SK-N-SH (cell line): ENCODE measurements around the gene HIVEP2. TPM values are rescaled to one million over a fixed set of nuclear protein-coding genes. Genes with fewer than 3 reads are reported as not detected.

Experiments used
- CTCF ChIA-PET: fragments of 300-600, 350-600 bp; formaldehyde crosslinking; extraction: SDS; loops from one replicate; lab custom pipeline; 2021; lab: Yijun Ruan, JAX
- POLR2A ChIA-PET: fragments of 350-600 bp; sonication (Branson Sonifier 250); formaldehyde crosslinking; extraction: SDS; loops from one replicate; lab custom pipeline; 2020; ENCODE audit warnings: antibody characterized with exemption, inconsistent platforms; lab: Yijun Ruan, JAX
- DNase-seq: peaks from one replicate; pipeline ENCODE4 v3.0.0; 2012
- H2AFZ ChIP-seq: fragments of 200-600 bp; sonication (generic); 2 replicates; pipeline ENCODE4 v1.8.1; 2016; ENCODE audit warnings: antibody characterized with exemption, mild to moderate bottlenecking, low read depth
- H3F3A ChIP-seq: fragments of 200-600 bp; sonication (generic); replicated peaks from 2 replicates; pipeline ENCODE3; 2016; ENCODE audit warnings: antibody characterized with exemption, mild to moderate bottlenecking; ENCODE audit not compliant: insufficient read depth
- H3K27ac ChIP-seq, 2 experiments: fragments of 200-500 bp in 1 of 2; fragments of 200-600 bp in 1 of 2; sonication (Bioruptor generic) in 1 of 2; sonication (generic), shearing (Covaris generic) in 1 of 2; 2 replicates each; pipeline versions ENCODE4 v1.5.1 to v1.6.1; 2014 to 2016; ENCODE audit warnings: low read depth in 2 of 2, inconsistent platforms in 1 of 2, low read length in 1 of 2, mild to moderate bottlenecking in 1 of 2, mixed read lengths in 1 of 2
- H3K27me3 ChIP-seq: fragments of 200-600 bp; sonication (generic), shearing (Covaris generic); 2 replicates; pipeline ENCODE4 v1.6.1; 2016; ENCODE audit warnings: mixed run types; ENCODE audit not compliant: insufficient read depth
- H3K36me3 ChIP-seq, 2 experiments: fragments of 200-500 bp in 1 of 2; fragments of 200-600 bp in 1 of 2; sonication (Bioruptor generic) in 1 of 2; sonication (generic) in 1 of 2; replicated peaks in 1 of 2; 2 replicates each; pipeline versions ENCODE3 to v1.5.1; 2014 to 2016; ENCODE audit warnings: low read length in 1 of 2, mild to moderate bottlenecking in 1 of 2; ENCODE audit not compliant: insufficient read depth in 2 of 2, control insufficient read depth in 1 of 2
- H3K4me1 ChIP-seq, 2 experiments: fragments of 200-500 bp in 1 of 2; fragments of 200-600 bp in 1 of 2; sonication (Bioruptor generic) in 1 of 2; sonication (generic), shearing (Covaris generic) in 1 of 2; 2 replicates each; pipeline versions ENCODE4 v1.5.1 to v1.6.1; 2014 to 2016; ENCODE audit warnings: low read depth in 1 of 2, low read length in 1 of 2, mixed run types in 1 of 2; ENCODE audit not compliant: insufficient read depth in 2 of 2, control insufficient read depth in 1 of 2
- H3K4me2 ChIP-seq: fragments of 200-600 bp; sonication (generic), shearing (Covaris generic); 2 replicates; pipeline ENCODE4 v1.6.1; 2017; ENCODE audit warnings: mixed run types
- H3K4me3 ChIP-seq, 2 experiments: fragments of 200-500 bp in 1 of 2; fragments of 200-600 bp in 1 of 2; sonication (Bioruptor generic) in 1 of 2; sonication (generic), shearing (Covaris generic) in 1 of 2; 2 replicates each; pipeline versions ENCODE4 v1.5.1 to v1.8.1; 2014 to 2016; ENCODE audit warnings: low read depth in 2 of 2, inconsistent platforms in 1 of 2, low read length in 1 of 2, mild to moderate bottlenecking in 1 of 2, mixed read lengths in 1 of 2, moderate library complexity in 1 of 2
- H3K79me2 ChIP-seq: fragments of 200-600 bp; sonication (generic); 2 replicates; pipeline ENCODE4 v1.8.1; 2017; ENCODE audit warnings: mild to moderate bottlenecking; ENCODE audit not compliant: insufficient read depth
- H3K9ac ChIP-seq: fragments of 200-600 bp; sonication (generic); 2 replicates; pipeline ENCODE4 v1.6.1; 2017; ENCODE audit warnings: mixed run types
- H3K9me2 ChIP-seq: fragments of 200-600 bp; sonication (generic); 2 replicates; pipeline ENCODE4 v1.6.1; 2017; ENCODE audit warnings: mixed run types
- H3K9me3 ChIP-seq: fragments of 200-600 bp; sonication (generic); 2 replicates; pipeline ENCODE4 v1.6.1; 2017; ENCODE audit warnings: mixed run types, mild to moderate bottlenecking, moderate library complexity
- H4K20me1 ChIP-seq: fragments of 200-600 bp; sonication (generic); 2 replicates; pipeline ENCODE4 v1.6.1; 2017; ENCODE audit warnings: mild to moderate bottlenecking, mixed run types; ENCODE audit not compliant: insufficient read depth
- EP300 ChIP-seq, 2 experiments: IDR thresholded peaks; 2 replicates each; pipeline versions ENCODE4 v1.4.0 to v1.6.1; 2012; ENCODE audit warnings: borderline replicate concordance in 1 of 2, low read depth in 1 of 2, low read length in 1 of 2
- EZH2phosphoT487 ChIP-seq: fragments of 200-600 bp; sonication (generic); IDR thresholded peaks from 2 replicates; pipeline ENCODE4 v1.6.1; 2017; ENCODE audit warnings: low read depth, mixed run types, mild to moderate bottlenecking, antibody characterized with exemption, moderate library complexity, borderline replicate concordance
- FOSL2 ChIP-seq: IDR thresholded peaks from 2 replicates; pipeline ENCODE4 v1.4.0; 2012; ENCODE audit warnings: low read depth, mild to moderate bottlenecking, moderate library complexity, borderline replicate concordance
- GATA2 ChIP-seq: sonication (generic); formaldehyde crosslinking; IDR thresholded peaks from 2 replicates; pipeline ENCODE4 v1.5.0; 2020; ENCODE audit warnings: mild to moderate bottlenecking, missing genetic modification reagents
- POLR2AphosphoS5 ChIP-seq: IDR thresholded peaks from 2 replicates; pipeline ENCODE4 v1.6.1; 2012; ENCODE audit warnings: low read depth, low read length
- RFX5 ChIP-seq: IDR thresholded peaks from 2 replicates; pipeline ENCODE4 v1.6.1; 2012; ENCODE audit warnings: mild to moderate bottlenecking, improper control_type of control experiment, low read length
- SIN3A ChIP-seq: IDR thresholded peaks from 2 replicates; pipeline ENCODE4 v1.6.1; 2012; ENCODE audit warnings: low read depth, mild to moderate bottlenecking, low read length, moderate library complexity, borderline replicate concordance
- SMC3 ChIP-seq: IDR thresholded peaks from 2 replicates; pipeline ENCODE4 v1.6.1; 2012; ENCODE audit warnings: low read depth, low read length, improper control_type of control experiment
- TAF1 ChIP-seq: IDR thresholded peaks from 2 replicates; pipeline ENCODE4 v1.6.1; 2012; ENCODE audit warnings: low read depth, mild to moderate bottlenecking, low read length, moderate library complexity, borderline replicate concordance
- WGBS: methylation state at CpG from one replicate; pipeline ENCODE4 v1.1.6; 2017; ENCODE audit warnings: low lambda C conversion rate; 5-methylcytosine and 5-hydroxymethylcytosine counted together
- polyA plus RNA-seq, 3 experiments: library from polyadenylated mRNA; depleted of rRNA; stranded (reverse); fragments of >200 nt; gene quantifications; 2 replicates each; pipeline ENCODE4 v1.2.3, GENCODE V29; 2012
- TF ChIP-seq, protein P1 (sequence below): IDR thresholded peaks from 2 replicates; pipeline ENCODE4; 2012
- TF ChIP-seq, protein P2 (sequence below): fragments of 200-600 bp; sonication (generic); IDR thresholded peaks from 2 replicates; pipeline ENCODE4 v1.6.1; 2017; ENCODE audit warnings: antibody characterized with exemption, mild to moderate bottlenecking, moderate library complexity
- TF ChIP-seq, protein P3 (sequence below): fragments of 150-350 bp; IDR thresholded peaks from 2 replicates; pipeline ENCODE4 v1.6.1; 2016; ENCODE audit warnings: mild to moderate bottlenecking, low read depth, low read length
- TF ChIP-seq, protein P4 (sequence below): IDR thresholded peaks from 2 replicates; pipeline ENCODE4 v1.4.0; 2012; ENCODE audit warnings: low read depth, borderline replicate concordance
- TF ChIP-seq, protein P5 (sequence below): IDR thresholded peaks from 2 replicates; pipeline ENCODE4 v1.6.1; 2012; ENCODE audit warnings: mild to moderate bottlenecking, low read depth, low read length, moderate library complexity
- TF ChIP-seq, protein P6 (sequence below): fragments of 150-350 bp; IDR thresholded peaks from 2 replicates; pipeline ENCODE4 v1.6.1; 2017; ENCODE audit warnings: antibody characterized with exemption, low read length, low read depth, borderline replicate concordance

Gene HIVEP2
- polyA plus RNA-seq, 1 of the 3 experiments (the other 2 are of a cell fraction): 2.5 TPM

DNA sequence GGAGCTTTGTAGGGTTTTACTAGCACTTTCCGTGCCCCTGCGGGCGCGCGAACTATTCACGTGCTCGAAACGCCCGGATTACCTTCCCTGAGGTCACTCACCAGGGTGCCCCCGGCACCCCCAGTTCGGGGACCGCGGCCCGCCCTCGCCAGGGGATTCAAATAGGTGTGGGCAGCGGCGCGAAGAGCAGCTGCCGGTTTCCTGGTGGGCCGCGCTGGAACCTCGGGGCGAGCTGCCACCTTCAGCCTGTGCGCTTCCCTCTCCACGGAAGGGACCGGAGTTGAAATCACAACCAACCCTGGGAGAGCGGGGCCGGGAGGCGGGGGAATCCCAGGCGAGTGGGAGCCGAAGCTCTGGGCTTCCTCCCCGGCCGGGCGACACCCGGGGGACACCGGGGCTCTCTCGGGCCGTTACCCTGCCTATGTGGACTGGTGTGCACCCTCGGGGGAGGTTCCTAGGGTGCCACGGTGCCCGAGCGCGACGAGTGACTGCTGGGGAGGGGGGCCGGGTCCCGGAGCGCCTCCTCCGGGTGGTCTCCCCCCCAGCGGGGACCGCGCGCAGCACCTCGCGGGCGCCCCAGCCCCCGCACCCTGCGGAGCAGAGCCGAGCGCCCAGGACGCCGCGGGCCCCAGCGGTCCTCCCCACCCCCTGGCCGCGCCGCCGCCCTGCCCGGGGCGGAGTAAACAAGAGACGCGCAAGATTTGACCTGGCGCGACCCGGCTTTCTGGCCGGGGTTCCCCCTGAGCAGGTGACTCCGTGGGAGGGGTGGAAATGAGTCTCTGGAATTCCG lies 2.1 kb upstream of the HIVEP2 start (continued):
- TF ChIP-seq, protein P1, sequence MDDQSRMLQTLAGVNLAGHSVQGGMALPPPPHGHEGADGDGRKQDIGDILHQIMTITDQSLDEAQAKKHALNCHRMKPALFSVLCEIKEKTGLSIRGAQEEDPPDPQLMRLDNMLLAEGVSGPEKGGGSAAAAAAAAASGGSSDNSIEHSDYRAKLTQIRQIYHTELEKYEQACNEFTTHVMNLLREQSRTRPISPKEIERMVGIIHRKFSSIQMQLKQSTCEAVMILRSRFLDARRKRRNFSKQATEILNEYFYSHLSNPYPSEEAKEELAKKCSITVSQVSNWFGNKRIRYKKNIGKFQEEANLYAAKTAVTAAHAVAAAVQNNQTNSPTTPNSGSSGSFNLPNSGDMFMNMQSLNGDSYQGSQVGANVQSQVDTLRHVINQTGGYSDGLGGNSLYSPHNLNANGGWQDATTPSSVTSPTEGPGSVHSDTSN: no peak
- TF ChIP-seq, protein P2, sequence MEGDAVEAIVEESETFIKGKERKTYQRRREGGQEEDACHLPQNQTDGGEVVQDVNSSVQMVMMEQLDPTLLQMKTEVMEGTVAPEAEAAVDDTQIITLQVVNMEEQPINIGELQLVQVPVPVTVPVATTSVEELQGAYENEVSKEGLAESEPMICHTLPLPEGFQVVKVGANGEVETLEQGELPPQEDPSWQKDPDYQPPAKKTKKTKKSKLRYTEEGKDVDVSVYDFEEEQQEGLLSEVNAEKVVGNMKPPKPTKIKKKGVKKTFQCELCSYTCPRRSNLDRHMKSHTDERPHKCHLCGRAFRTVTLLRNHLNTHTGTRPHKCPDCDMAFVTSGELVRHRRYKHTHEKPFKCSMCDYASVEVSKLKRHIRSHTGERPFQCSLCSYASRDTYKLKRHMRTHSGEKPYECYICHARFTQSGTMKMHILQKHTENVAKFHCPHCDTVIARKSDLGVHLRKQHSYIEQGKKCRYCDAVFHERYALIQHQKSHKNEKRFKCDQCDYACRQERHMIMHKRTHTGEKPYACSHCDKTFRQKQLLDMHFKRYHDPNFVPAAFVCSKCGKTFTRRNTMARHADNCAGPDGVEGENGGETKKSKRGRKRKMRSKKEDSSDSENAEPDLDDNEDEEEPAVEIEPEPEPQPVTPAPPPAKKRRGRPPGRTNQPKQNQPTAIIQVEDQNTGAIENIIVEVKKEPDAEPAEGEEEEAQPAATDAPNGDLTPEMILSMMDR: no peak
- TF ChIP-seq, protein P3, sequence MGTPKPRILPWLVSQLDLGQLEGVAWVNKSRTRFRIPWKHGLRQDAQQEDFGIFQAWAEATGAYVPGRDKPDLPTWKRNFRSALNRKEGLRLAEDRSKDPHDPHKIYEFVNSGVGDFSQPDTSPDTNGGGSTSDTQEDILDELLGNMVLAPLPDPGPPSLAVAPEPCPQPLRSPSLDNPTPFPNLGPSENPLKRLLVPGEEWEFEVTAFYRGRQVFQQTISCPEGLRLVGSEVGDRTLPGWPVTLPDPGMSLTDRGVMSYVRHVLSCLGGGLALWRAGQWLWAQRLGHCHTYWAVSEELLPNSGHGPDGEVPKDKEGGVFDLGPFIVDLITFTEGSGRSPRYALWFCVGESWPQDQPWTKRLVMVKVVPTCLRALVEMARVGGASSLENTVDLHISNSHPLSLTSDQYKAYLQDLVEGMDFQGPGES: no peak
- TF ChIP-seq SIN3A: no peak
- no peak for TF ChIP-seq POLR2AphosphoS5

DNA sequence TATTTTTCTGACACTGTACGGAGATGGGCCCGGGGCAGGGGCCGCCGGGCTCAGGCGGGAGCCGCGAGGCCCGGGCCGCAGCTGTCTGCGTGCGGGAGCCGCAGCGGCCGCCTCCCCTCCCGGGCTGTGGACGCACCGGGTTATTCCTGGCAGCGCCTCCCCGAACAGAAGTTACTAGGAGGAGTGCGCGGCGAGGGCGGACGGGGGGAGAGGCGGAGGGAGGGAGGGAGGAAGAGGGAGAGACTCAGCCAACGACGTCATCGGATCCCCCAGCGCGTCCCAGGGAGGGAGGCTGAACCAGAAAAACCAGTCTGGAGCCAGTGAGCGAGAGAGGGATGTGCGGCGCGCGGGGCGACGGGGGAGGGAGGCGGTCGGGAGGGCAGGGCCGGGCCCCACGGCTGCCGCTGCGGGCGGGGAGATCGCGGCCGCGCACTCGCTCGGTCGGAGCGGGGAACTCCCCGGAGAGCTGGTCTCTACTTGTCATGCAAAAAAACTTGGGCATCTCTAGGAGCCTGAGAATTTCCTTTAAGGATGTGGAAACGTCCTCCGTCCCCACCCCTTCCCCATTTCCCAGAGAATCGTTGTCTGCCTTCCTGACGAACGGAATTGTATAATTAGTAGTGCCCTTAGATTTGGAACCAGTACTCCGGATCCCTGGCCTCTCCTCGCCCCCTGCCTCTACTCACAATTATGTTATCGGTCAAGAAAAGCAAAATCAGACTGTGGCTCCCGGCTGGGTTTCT lies 1.4 kb upstream of the HIVEP2 start:
- H4K20me1 ChIP-seq: no peaks in the 10 kb centered on the region
- H3K9ac ChIP-seq: peak overlapping the region; percentile 99
- H3K4me2 ChIP-seq: peak overlapping the region; percentile 96
- peak overlapping the region; percentile 88 for H2AFZ ChIP-seq
- peak overlapping the region; percentile 81 to 94 for H3K4me3 ChIP-seq
- H3K9me3 ChIP-seq: no peaks in the 10 kb centered on the region
- H3K27me3 ChIP-seq: no peaks in the 10 kb centered on the region
- no peaks in the 10 kb centered on the region for H3K36me3 ChIP-seq
- peaks cover 40% of the 10 kb centered on the region for H3K79me2 ChIP-seq
- DNase-seq: peak; percentile 92
- no peaks in the 10 kb centered on the region for H3K9me2 ChIP-seq
- H3K27ac ChIP-seq: peak overlapping the region; percentile 96 to 98
- ChIA-PET CTCF (interaction anchor here (0.6 to 1.4 kb wide), 12 partner anchors 11 to 504 kb away, joined by 3 to 4 read pairs (median 3); partner anchors contain the start of genes ADAT2 and PEX3), POLR2A (interaction anchor here (0.7 to 2.4 kb wide), 4 partner anchors 113 to 274 kb away, joined by 3 to 9 read pairs (median 6); no protein-coding TSS in a partner anchor)
- WGBS: 0% methylated on average over 9 of the region's 62 CpGs
- peaks cover 9 to 22% of the 10 kb centered on the region in 2 experiments; a peak in 3 of 4 replicates for H3K4me1 ChIP-seq
- H3F3A ChIP-seq: peaks cover 15% of the 10 kb centered on the region
- TF ChIP-seq EP300 (IDR thresholded peaks at IDR 0.05; ENCODE audit: borderline replicate concordance in 1 of 2, low read depth in 1 of 2, low read length in 1 of 2) (0 out of 4 replicates have a peak, but pooled peaks of 1 of the 2 experiments have one; percentile 4), EZH2phosphoT487 (no peak), SIN3A (peak; percentile 89; the same call in 1 of the 2 replicates), GATA2 (CRISPR knock-in tag) (no peak), FOSL2 (no peak), RFX5 (no peak), SMC3 (no peak; the same call in 1 of the 2 replicates), TAF1 (peak; percentile 43; the same call in 1 of the 2 replicates)
- TF ChIP-seq, protein P4, sequence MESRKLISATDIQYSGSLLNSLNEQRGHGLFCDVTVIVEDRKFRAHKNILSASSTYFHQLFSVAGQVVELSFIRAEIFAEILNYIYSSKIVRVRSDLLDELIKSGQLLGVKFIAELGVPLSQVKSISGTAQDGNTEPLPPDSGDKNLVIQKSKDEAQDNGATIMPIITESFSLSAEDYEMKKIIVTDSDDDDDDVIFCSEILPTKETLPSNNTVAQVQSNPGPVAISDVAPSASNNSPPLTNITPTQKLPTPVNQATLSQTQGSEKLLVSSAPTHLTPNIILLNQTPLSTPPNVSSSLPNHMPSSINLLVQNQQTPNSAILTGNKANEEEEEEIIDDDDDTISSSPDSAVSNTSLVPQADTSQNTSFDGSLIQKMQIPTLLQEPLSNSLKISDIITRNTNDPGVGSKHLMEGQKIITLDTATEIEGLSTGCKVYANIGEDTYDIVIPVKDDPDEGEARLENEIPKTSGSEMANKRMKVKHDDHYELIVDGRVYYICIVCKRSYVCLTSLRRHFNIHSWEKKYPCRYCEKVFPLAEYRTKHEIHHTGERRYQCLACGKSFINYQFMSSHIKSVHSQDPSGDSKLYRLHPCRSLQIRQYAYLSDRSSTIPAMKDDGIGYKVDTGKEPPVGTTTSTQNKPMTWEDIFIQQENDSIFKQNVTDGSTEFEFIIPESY: peak; percentile 17; the same call in 1 of the 2 replicates
- TF ChIP-seq, protein P5, sequence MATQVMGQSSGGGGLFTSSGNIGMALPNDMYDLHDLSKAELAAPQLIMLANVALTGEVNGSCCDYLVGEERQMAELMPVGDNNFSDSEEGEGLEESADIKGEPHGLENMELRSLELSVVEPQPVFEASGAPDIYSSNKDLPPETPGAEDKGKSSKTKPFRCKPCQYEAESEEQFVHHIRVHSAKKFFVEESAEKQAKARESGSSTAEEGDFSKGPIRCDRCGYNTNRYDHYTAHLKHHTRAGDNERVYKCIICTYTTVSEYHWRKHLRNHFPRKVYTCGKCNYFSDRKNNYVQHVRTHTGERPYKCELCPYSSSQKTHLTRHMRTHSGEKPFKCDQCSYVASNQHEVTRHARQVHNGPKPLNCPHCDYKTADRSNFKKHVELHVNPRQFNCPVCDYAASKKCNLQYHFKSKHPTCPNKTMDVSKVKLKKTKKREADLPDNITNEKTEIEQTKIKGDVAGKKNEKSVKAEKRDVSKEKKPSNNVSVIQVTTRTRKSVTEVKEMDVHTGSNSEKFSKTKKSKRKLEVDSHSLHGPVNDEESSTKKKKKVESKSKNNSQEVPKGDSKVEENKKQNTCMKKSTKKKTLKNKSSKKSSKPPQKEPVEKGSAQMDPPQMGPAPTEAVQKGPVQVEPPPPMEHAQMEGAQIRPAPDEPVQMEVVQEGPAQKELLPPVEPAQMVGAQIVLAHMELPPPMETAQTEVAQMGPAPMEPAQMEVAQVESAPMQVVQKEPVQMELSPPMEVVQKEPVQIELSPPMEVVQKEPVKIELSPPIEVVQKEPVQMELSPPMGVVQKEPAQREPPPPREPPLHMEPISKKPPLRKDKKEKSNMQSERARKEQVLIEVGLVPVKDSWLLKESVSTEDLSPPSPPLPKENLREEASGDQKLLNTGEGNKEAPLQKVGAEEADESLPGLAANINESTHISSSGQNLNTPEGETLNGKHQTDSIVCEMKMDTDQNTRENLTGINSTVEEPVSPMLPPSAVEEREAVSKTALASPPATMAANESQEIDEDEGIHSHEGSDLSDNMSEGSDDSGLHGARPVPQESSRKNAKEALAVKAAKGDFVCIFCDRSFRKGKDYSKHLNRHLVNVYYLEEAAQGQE: peak; percentile 51; the same call in 1 of the 2 replicates
- TF ChIP-seq, protein P6, sequence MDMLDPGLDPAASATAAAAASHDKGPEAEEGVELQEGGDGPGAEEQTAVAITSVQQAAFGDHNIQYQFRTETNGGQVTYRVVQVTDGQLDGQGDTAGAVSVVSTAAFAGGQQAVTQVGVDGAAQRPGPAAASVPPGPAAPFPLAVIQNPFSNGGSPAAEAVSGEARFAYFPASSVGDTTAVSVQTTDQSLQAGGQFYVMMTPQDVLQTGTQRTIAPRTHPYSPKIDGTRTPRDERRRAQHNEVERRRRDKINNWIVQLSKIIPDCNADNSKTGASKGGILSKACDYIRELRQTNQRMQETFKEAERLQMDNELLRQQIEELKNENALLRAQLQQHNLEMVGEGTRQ: no peak
